K562 (cell line): ENCODE data around the gene DDX50. TPM values are rescaled to one million over a fixed set of nuclear protein-coding genes. Genes with fewer than 3 reads are reported as not detected.
A peak's percentile ranks its signal among the peaks of the same experiment; 100 is the strongest.

ENCODE experiments used
- BACH1 ChIP-seq: fragments of 200-800 bp; sonication (Bioruptor generic); IDR thresholded peaks from 2 replicates; pipeline ENCODE4 v1.6.1; 2016; ENCODE audit warnings: missing genetic modification characterization, missing compliant biosample characterization
- BCOR ChIP-seq: fragments of 450-650 bp; IDR thresholded peaks from 2 replicates; pipeline ENCODE4 v1.6.1; 2016
- CBX2 ChIP-seq: fragments of 200-600 bp; sonication (generic); IDR thresholded peaks from one replicate; pipeline ENCODE4 v1.6.1; 2012; ENCODE audit warnings: mild to moderate bottlenecking, low read length, inconsistent platforms; ENCODE audit not compliant: insufficient read depth, poor library complexity, severe bottlenecking
- CCAR2 ChIP-seq: fragments of 200-400 bp; formaldehyde crosslinking; IDR thresholded peaks from 2 replicates; pipeline ENCODE4 v1.6.1; 2017; ENCODE audit warnings: mild to moderate bottlenecking, low read depth, low read length
- CEBPB ChIP-seq: fragments of 450-650 bp; IDR thresholded peaks from 2 replicates; pipeline ENCODE4 v1.6.1; 2016; ENCODE audit warnings: missing genetic modification characterization, missing compliant biosample characterization
- EP300 ChIP-seq: IDR thresholded peaks from 2 replicates; pipeline ENCODE4 v1.6.1; 2012; ENCODE audit warnings: low read length, improper control_type of control experiment
- EP400 ChIP-seq: fragments of 450-650 bp; IDR thresholded peaks from 2 replicates; pipeline ENCODE4 v1.6.1; 2017; ENCODE audit warnings: antibody characterized with exemption, mild to moderate bottlenecking, moderate library complexity
- ESRRA ChIP-seq: fragments of 450-650 bp; IDR thresholded peaks from 2 replicates; pipeline ENCODE4 v1.6.1; 2014; ENCODE audit warnings: low read depth, mild to moderate bottlenecking, moderate library complexity, borderline replicate concordance
- FOS ChIP-seq: IDR thresholded peaks from 3 replicates; pipeline ENCODE4 v1.6.1; 2011; ENCODE audit not compliant: insufficient read length; ENCODE audit errors: extremely low read depth
- HDAC3 ChIP-seq: fragments of 450-650 bp; IDR thresholded peaks from 2 replicates; pipeline ENCODE4 v1.6.1; 2018; ENCODE audit warnings: borderline replicate concordance, mild to moderate bottlenecking, moderate library complexity; ENCODE audit not compliant: partially characterized antibody
- KDM1A ChIP-seq, 2 experiments: fragments of 450-650 bp; IDR thresholded peaks; 2 replicates each; pipeline ENCODE4 v1.6.1; 2016; ENCODE audit warnings: mild to moderate bottlenecking in 2 of 2
- KHSRP ChIP-seq: fragments of 450-650 bp; IDR thresholded peaks from 2 replicates; pipeline ENCODE4 v1.6.1; 2017
- MTA3 ChIP-seq: fragments of 450-650 bp; formaldehyde crosslinking; IDR thresholded peaks from 2 replicates; pipeline ENCODE4 v1.6.1; 2017; ENCODE audit warnings: mild to moderate bottlenecking, borderline replicate concordance
- NFATC3 ChIP-seq: fragments of 450-650 bp; IDR thresholded peaks from 2 replicates; pipeline ENCODE4 v1.6.1; 2017; ENCODE audit warnings: mild to moderate bottlenecking
- NFXL1 ChIP-seq: fragments of 450-650 bp; formaldehyde crosslinking; IDR thresholded peaks from 2 replicates; pipeline ENCODE4 v1.4.0; 2021; ENCODE audit warnings: mild to moderate bottlenecking
- NR2C1 ChIP-seq, 2 experiments: fragments of 450-650 bp; IDR thresholded peaks; 2 replicates each; pipeline ENCODE4 v1.6.1; 2017; ENCODE audit warnings: mild to moderate bottlenecking in 2 of 2, antibody characterized with exemption in 1 of 2, inconsistent platforms in 1 of 2, missing compliant biosample characterization in 1 of 2, missing genetic modification characterization in 1 of 2
- POU5F1 ChIP-seq: fragments of 150-350 bp; IDR thresholded peaks from 2 replicates; pipeline ENCODE4 v1.6.1; 2014; ENCODE audit warnings: borderline replicate concordance, low read length, low read depth, mild to moderate bottlenecking; ENCODE audit not compliant: partially characterized antibody
- PTRF ChIP-seq: fragments of 450-650 bp; IDR thresholded peaks from 2 replicates; pipeline ENCODE4 v1.6.1; 2016; ENCODE audit warnings: mild to moderate bottlenecking, missing genetic modification characterization, missing compliant biosample characterization
- RBM17 ChIP-seq: fragments of 200-400 bp; formaldehyde crosslinking; IDR thresholded peaks from 2 replicates; pipeline ENCODE4 v1.6.1; 2017; ENCODE audit warnings: low read depth, mild to moderate bottlenecking, low read length, borderline replicate concordance
- SLC30A9 ChIP-seq: fragments of 250-450 bp; sonication (Bioruptor Pico); IDR thresholded peaks from 2 replicates; pipeline ENCODE4 v1.8.0; 2022; ENCODE audit warnings: mild to moderate bottlenecking, moderate library complexity
- TAF1 ChIP-seq: IDR thresholded peaks from 2 replicates; pipeline ENCODE4 v1.6.1; 2011; ENCODE audit warnings: mild to moderate bottlenecking, low read length, moderate library complexity; ENCODE audit not compliant: insufficient read depth, control insufficient read depth, severe bottlenecking; ENCODE audit errors: extremely low read depth
- TAL1 ChIP-seq: fragments of 450-650 bp; IDR thresholded peaks from 2 replicates; pipeline ENCODE4 v1.6.1; 2016; ENCODE audit warnings: mild to moderate bottlenecking
- TFAM ChIP-seq: fragments of 250-450 bp; sonication (Bioruptor Pico); conservative IDR thresholded peaks from 2 replicates; pipeline ENCODE4 v1.5.0; 2021; ENCODE audit warnings: mild to moderate bottlenecking, moderate library complexity
- THRAP3 ChIP-seq: fragments of 450-650 bp; IDR thresholded peaks from 2 replicates; pipeline ENCODE4 v1.6.1; 2016; ENCODE audit warnings: mild to moderate bottlenecking, inconsistent platforms, borderline replicate concordance
- ZFP36 ChIP-seq: fragments of 150-350 bp; IDR thresholded peaks from 2 replicates; pipeline ENCODE4 v1.6.1; 2018; ENCODE audit warnings: low read length, low read depth; ENCODE audit not compliant: partially characterized antibody
- ZNF212 ChIP-seq: fragments of 450-650 bp; formaldehyde crosslinking; IDR thresholded peaks from 2 replicates; pipeline ENCODE4 v1.4.0; 2020; ENCODE audit warnings: mild to moderate bottlenecking
- ZNF586 ChIP-seq: fragments of 450-650 bp; formaldehyde crosslinking; conservative IDR thresholded peaks from 2 replicates; pipeline ENCODE4 v1.4.0; 2020; ENCODE audit warnings: mild to moderate bottlenecking, moderate library complexity
- ZSCAN29 ChIP-seq: fragments of 450-650 bp; IDR thresholded peaks from 2 replicates; pipeline ENCODE4 v1.6.1; 2017
- polyA plus RNA-seq, 8 experiments: library from polyadenylated mRNA; depleted of rRNA in 4 of 8; stranded (reverse) in 5 of 8; unstranded in 3 of 8; fragments of >200 nt; fragmentation: Nextera tagmentation in 2 of 8; fragmentation: Illumina TruSeq in 1 of 8; extraction: Ambion mirVana in 2 of 8; extraction: Trizol in 1 of 8; gene quantifications; 2 replicates each; pipeline versions ENCODE4 v1.2.1 to v1.2.3, GENCODE V29; 2011 to 2014; ENCODE audit warnings: inconsistent platforms in 1 of 8, missing spikeins in 1 of 8
- total RNA-seq, 7 experiments: library from RNA; depleted of rRNA in 6 of 7; stranded (reverse); fragments of >200 nt in 6 of 7; fragmentation: Illumina TruSeq in 2 of 7; extraction: Trizol in 2 of 7; gene quantifications; 2 replicates each; pipeline versions ENCODE4 v1.2.1 to v1.2.3, GENCODE V29; 2011 to 2021; ENCODE audit warnings: low replicate concordance in 1 of 7
- TF ChIP-seq, protein P1 (sequence below): IDR thresholded peaks from 3 replicates; pipeline ENCODE4 v1.6.1; 2011; ENCODE audit warnings: borderline replicate concordance, mild to moderate bottlenecking, moderate library complexity; ENCODE audit not compliant: insufficient read length; ENCODE audit errors: extremely low read depth

The DDX50 gene
- total and polyA plus RNA-seq, 9 of the 15 experiments (the other 6 are each of a cell fraction or from before 2014, with no cell fraction given), result 36.7 to 86.8 (median 57.4) TPM

DNA sequence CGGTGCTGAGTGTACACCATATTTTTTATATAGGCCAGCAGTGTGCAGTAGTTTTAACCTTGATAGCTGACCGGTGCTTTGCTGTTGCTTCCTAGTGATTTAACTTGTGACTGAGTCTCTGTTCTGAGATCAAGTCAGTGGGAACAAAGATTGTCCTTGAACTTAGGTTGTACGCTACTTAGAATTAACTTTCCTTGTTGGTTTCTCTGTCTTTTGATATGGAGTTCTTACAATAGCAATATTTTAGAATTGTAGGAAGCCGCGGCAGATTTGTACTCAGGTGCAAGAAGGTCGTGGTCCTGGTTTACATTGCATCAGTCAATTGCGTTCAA lies 56.1 kb downstream of the DDX50 start (continued):
- no peak for TF ChIP-seq FOS
- no peak for TF ChIP-seq SLC30A9 (CRISPR knock-in tag)
- TF ChIP-seq TAF1, result no peak
- TF ChIP-seq KDM1A (IDR thresholded peaks at IDR 0.05), result peak in 1 of 2 experiments; percentile 50; a peak in 1 of 4 replicates
- no peak; the same call in 1 of the 2 replicates for TF ChIP-seq EP400
- no peak for TF ChIP-seq CBX2
- no peak for TF ChIP-seq TFAM
- peak; percentile 22; the same call in 1 of the 2 replicates for TF ChIP-seq NR2C1 (IDR thresholded peaks at IDR 0.05)
- no peak for TF ChIP-seq NR2C1 (tag; IDR thresholded peaks at IDR 0.05)
- no peak for TF ChIP-seq RBM17
- TF ChIP-seq BACH1 (tag), result no peak
- no peak; the same call in 1 of the 2 replicates for TF ChIP-seq BCOR
- TF ChIP-seq, protein P1, sequence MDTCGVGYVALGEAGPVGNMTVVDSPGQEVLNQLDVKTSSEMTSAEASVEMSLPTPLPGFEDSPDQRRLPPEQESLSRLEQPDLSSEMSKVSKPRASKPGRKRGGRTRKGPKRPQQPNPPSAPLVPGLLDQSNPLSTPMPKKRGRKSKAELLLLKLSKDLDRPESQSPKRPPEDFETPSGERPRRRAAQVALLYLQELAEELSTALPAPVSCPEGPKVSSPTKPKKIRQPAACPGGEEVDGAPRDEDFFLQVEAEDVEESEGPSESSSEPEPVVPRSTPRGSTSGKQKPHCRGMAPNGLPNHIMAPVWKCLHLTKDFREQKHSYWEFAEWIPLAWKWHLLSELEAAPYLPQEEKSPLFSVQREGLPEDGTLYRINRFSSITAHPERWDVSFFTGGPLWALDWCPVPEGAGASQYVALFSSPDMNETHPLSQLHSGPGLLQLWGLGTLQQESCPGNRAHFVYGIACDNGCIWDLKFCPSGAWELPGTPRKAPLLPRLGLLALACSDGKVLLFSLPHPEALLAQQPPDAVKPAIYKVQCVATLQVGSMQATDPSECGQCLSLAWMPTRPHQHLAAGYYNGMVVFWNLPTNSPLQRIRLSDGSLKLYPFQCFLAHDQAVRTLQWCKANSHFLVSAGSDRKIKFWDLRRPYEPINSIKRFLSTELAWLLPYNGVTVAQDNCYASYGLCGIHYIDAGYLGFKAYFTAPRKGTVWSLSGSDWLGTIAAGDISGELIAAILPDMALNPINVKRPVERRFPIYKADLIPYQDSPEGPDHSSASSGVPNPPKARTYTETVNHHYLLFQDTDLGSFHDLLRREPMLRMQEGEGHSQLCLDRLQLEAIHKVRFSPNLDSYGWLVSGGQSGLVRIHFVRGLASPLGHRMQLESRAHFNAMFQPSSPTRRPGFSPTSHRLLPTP, result no peak
- TF ChIP-seq MTA3, result no peak
- no peak for TF ChIP-seq PTRF (tag)
- TF ChIP-seq ZNF586 (CRISPR knock-in tag), result no peak
- no peak for TF ChIP-seq KHSRP
- no peak for TF ChIP-seq NFATC3
- TF ChIP-seq TAL1, result no peak
- TF ChIP-seq ZSCAN29, result no peak
- no peak for TF ChIP-seq ZNF212 (CRISPR knock-in tag)
- 0 out of 2 replicates have a peak, but pooled peaks have one; percentile 7 for TF ChIP-seq EP300
- no peak for TF ChIP-seq NFXL1 (CRISPR knock-in tag)
- peak; percentile 68 for TF ChIP-seq CEBPB (tag)
- TF ChIP-seq THRAP3, result no peak
- peak; percentile 25 for TF ChIP-seq HDAC3
- TF ChIP-seq ESRRA, result peak; percentile 62; the same call in 1 of the 2 replicates
- TF ChIP-seq ZFP36, result peak; percentile 74
- TF ChIP-seq CCAR2, result no peak
- no peak for TF ChIP-seq POU5F1
